ENCODE data around the gene PRIM1.
A peak's percentile ranks its signal among the peaks of the same experiment; 100 is the strongest.
"Not testable (repeated sequence)": the region's sequence is repeated elsewhere in the genome, so short reads cannot be mapped to it uniquely, and the experiment has no call there.

PRIM1 gene

GRCh38 chr12:56751712-56752598 is at the start of gene PRIM1:
Gene PRIM1, minus strand, starts transcription at chr12:56752323. Its CDS starts 25 bp downstream, at chr12:56752298.
- Histone ChIP-seq H3K36me3 (replicated peaks) (peaks cover 20% of the 10 kb centered on the region), H3K4me3 (peak within 1 kb of the TSS; percentile 59), H3K9me3 (no peaks in the 10 kb centered on the region), H3K4me1 (peaks cover 6% of the 10 kb centered on the region), H3K27me3 (ENCODE audit: low read depth) (no peaks in the 10 kb centered on the region)
- in situ Hi-C loops (cut with MboI; ENCODE audit: low sequenced_read_pairs), result loop anchor here (5.0 kb wide), 1 partner anchor 235 kb away; no protein-coding TSS in a partner anchor
- peak; percentile 84 to 94 for DNase-seq (ENCODE audit: low spot score in 2 of 2)

GRCh38 chr12:56800221-56800620 is 48.1 kb upstream of the PRIM1 start:
- in situ Hi-C loops (cut with MboI; ENCODE audit: low sequenced_read_pairs), result no loop called here
- no peak for DNase-seq (ENCODE audit: low spot score in 2 of 2)
- Histone ChIP-seq H3K4me1 (no peaks in the 10 kb centered on the region), H3K27me3 (ENCODE audit: low read depth) (no peaks in the 10 kb centered on the region), H3K9me3 (no peaks in the 10 kb centered on the region; the same call in 1 of the 2 replicates), H3K36me3 (replicated peaks) (no peaks in the 10 kb centered on the region), H3K4me3 (no peak overlapping the region)

- H3K36me3 ChIP-seq (replicated peaks); in situ Hi-C loops (cut with MboI; ENCODE audit: low sequenced_read_pairs); DNase-seq (ENCODE audit: low spot score in 2 of 2): not testable (repeated sequence)
Measured at GRCh38 chr12:56799345-56799744, 47.2 kb upstream of the PRIM1 start.

GRCh38 chr12:56795791-56796190 is 43.7 kb upstream of the PRIM1 start:
- H3K4me3 ChIP-seq; H3K4me1 ChIP-seq; H3K36me3 ChIP-seq (replicated peaks); H3K9me3 ChIP-seq; H3K27me3 ChIP-seq (ENCODE audit: low read depth); DNase-seq (ENCODE audit: low spot score in 2 of 2); in situ Hi-C loops (cut with MboI; ENCODE audit: low sequenced_read_pairs): not testable (repeated sequence)

More at GRCh38 chr12:56799345-56799744, 47.2 kb upstream of the PRIM1 start:
- not testable (repeated sequence) for H3K4me1 ChIP-seq; H3K9me3 ChIP-seq; H3K4me3 ChIP-seq; H3K27me3 ChIP-seq (ENCODE audit: low read depth)

- DNase-seq (ENCODE audit: low spot score in 2 of 2); H3K27me3 ChIP-seq (ENCODE audit: low read depth); H3K9me3 ChIP-seq; H3K4me1 ChIP-seq; H3K36me3 ChIP-seq (replicated peaks); H3K4me3 ChIP-seq; in situ Hi-C loops (cut with MboI; ENCODE audit: low sequenced_read_pairs): not testable (repeated sequence)
Measured at GRCh38 chr12:56795046-56795562, 43.0 kb upstream of the PRIM1 start.

- DNase-seq (ENCODE audit: low spot score in 2 of 2); H3K27me3 ChIP-seq (ENCODE audit: low read depth); H3K9me3 ChIP-seq; H3K36me3 ChIP-seq (replicated peaks); H3K4me3 ChIP-seq; in situ Hi-C loops (cut with MboI; ENCODE audit: low sequenced_read_pairs); H3K4me1 ChIP-seq: not testable (repeated sequence)
Measured at GRCh38 chr12:56793124-56793523, 41.0 kb upstream of the PRIM1 start.

GRCh38 chr12:56792678-56793077 is 40.6 kb upstream of the PRIM1 start:
- no peaks in the 10 kb centered on the region for H3K27me3 ChIP-seq (ENCODE audit: low read depth)
- H3K4me3 ChIP-seq, result no peak overlapping the region
- no peaks in the 10 kb centered on the region; the same call in 1 of the 2 replicates for H3K9me3 ChIP-seq
- no peak for DNase-seq (ENCODE audit: low spot score in 2 of 2)
- in situ Hi-C loops (cut with MboI; ENCODE audit: low sequenced_read_pairs), result no loop called here
- no peaks in the 10 kb centered on the region for H3K4me1 ChIP-seq
- H3K36me3 ChIP-seq (replicated peaks), result no peaks in the 10 kb centered on the region

- H3K9me3 ChIP-seq; H3K27me3 ChIP-seq (ENCODE audit: low read depth); H3K4me3 ChIP-seq; in situ Hi-C loops (cut with MboI; ENCODE audit: low sequenced_read_pairs); H3K4me1 ChIP-seq; H3K36me3 ChIP-seq (replicated peaks); DNase-seq (ENCODE audit: low spot score in 2 of 2): not testable (repeated sequence)
Measured at GRCh38 chr12:56789429-56789828, 37.3 kb upstream of the PRIM1 start.

GRCh38 chr12:56787498-56787897 is 35.4 kb upstream of the PRIM1 start:
- H3K4me3 ChIP-seq, result no peak overlapping the region
- DNase-seq (ENCODE audit: low spot score in 2 of 2), result no peak
- H3K27me3 ChIP-seq (ENCODE audit: low read depth), result no peaks in the 10 kb centered on the region
- no peaks in the 10 kb centered on the region for H3K4me1 ChIP-seq
- no peaks in the 10 kb centered on the region; the same call in 1 of the 2 replicates for H3K9me3 ChIP-seq
- in situ Hi-C loops (cut with MboI; ENCODE audit: low sequenced_read_pairs), result no loop called here
- H3K36me3 ChIP-seq (replicated peaks), result no peaks in the 10 kb centered on the region

GRCh38 chr12:56785874-56786273 is 33.8 kb upstream of the PRIM1 start:
- Histone ChIP-seq H3K9me3 (no peaks in the 10 kb centered on the region; the same call in 1 of the 2 replicates), H3K27me3 (ENCODE audit: low read depth) (no peaks in the 10 kb centered on the region), H3K36me3 (replicated peaks) (no peaks in the 10 kb centered on the region), H3K4me3 (no peak overlapping the region), H3K4me1 (no peaks in the 10 kb centered on the region)
- DNase-seq (ENCODE audit: low spot score in 2 of 2), result no peak
- in situ Hi-C loops (cut with MboI; ENCODE audit: low sequenced_read_pairs), result no loop called here

- Histone ChIP-seq H3K4me1 (no peaks in the 10 kb centered on the region), H3K9me3 (no peaks in the 10 kb centered on the region; the same call in 1 of the 2 replicates), H3K36me3 (replicated peaks) (no peaks in the 10 kb centered on the region), H3K27me3 (ENCODE audit: low read depth) (no peaks in the 10 kb centered on the region), H3K4me3 (no peak overlapping the region)
- in situ Hi-C loops (cut with MboI; ENCODE audit: low sequenced_read_pairs), result no loop called here
- no peak for DNase-seq (ENCODE audit: low spot score in 2 of 2)
Measured at GRCh38 chr12:56785141-56785865, 33.2 kb upstream of the PRIM1 start.

- H3K9me3 ChIP-seq, result no peaks in the 10 kb centered on the region
- DNase-seq (ENCODE audit: low spot score in 2 of 2), result no peak
- in situ Hi-C loops (cut with MboI; ENCODE audit: low sequenced_read_pairs), result no loop called here
Measured at GRCh38 chr12:56781726-56782125, 29.6 kb upstream of the PRIM1 start.

GRCh38 chr12:56778756-56779155 is 26.6 kb upstream of the PRIM1 start:
- Histone ChIP-seq H3K4me1 (no peaks in the 10 kb centered on the region), H3K36me3 (replicated peaks) (no peaks in the 10 kb centered on the region), H3K27me3 (ENCODE audit: low read depth) (no peaks in the 10 kb centered on the region), H3K4me3 (no peak overlapping the region), H3K9me3 (no peaks in the 10 kb centered on the region)
- in situ Hi-C loops (cut with MboI; ENCODE audit: low sequenced_read_pairs), result no loop called here
- DNase-seq (ENCODE audit: low spot score in 2 of 2), result no peak

More at GRCh38 chr12:56781726-56782125, 29.6 kb upstream of the PRIM1 start:
- Histone ChIP-seq H3K36me3 (replicated peaks) (no peaks in the 10 kb centered on the region), H3K4me3 (no peak overlapping the region), H3K27me3 (ENCODE audit: low read depth) (no peaks in the 10 kb centered on the region), H3K4me1 (no peaks in the 10 kb centered on the region)

GRCh38 chr12:56776654-56777053 is 24.5 kb upstream of the PRIM1 start:
- in situ Hi-C loops (cut with MboI; ENCODE audit: low sequenced_read_pairs), result no loop called here
- DNase-seq (ENCODE audit: low spot score in 2 of 2), result no peak
- Histone ChIP-seq H3K36me3 (replicated peaks) (no peaks in the 10 kb centered on the region), H3K4me3 (no peak overlapping the region), H3K9me3 (no peaks in the 10 kb centered on the region), H3K4me1 (no peaks in the 10 kb centered on the region), H3K27me3 (ENCODE audit: low read depth) (no peaks in the 10 kb centered on the region)

All from HAP-1 (cell line).